ACHN (cell line): Measurements from ENCODE around the gene ABCC3.

Experiments
- DNase-seq: peaks from one replicate; pipeline ENCODE4 v3.0.0-alpha.2; 2015
- in situ Hi-C: cut with HindIII; loops from 2 replicates; pipeline ENCODE4 v1.10.0; 2017; ENCODE audit warnings: low sequenced_read_pairs, low pct_ligation_motif_present, low pct_unique_long_range_greater_than_20kb

The ABCC3 gene

GRCh38 chr17:50625032-50625871 is 9.4 kb upstream of the ABCC3 start:
- DNase-seq: no peak
- in situ Hi-C loops: no loop called here

GRCh38 chr17:50626037-50626574 is 8.6 kb upstream of the ABCC3 start:
- in situ Hi-C loops: no loop called here
- peak; percentile 84 for DNase-seq

GRCh38 chr17:50627036-50627781 is 7.5 kb upstream of the ABCC3 start:
- in situ Hi-C loops: no loop called here
- DNase-seq: no peak

- no peak for DNase-seq
- in situ Hi-C loops: no loop called here
Measured at GRCh38 chr17:50627782-50628601, 6.7 kb upstream of the ABCC3 start.

GRCh38 chr17:50629902-50630301 is 4.8 kb upstream of the ABCC3 start:
- in situ Hi-C loops: no loop called here
- no peak for DNase-seq

- in situ Hi-C loops: no loop called here
- peak; percentile 57 for DNase-seq
Measured at GRCh38 chr17:50630524-50631194, 4.0 kb upstream of the ABCC3 start.

GRCh38 chr17:50631195-50631907 is 3.3 kb upstream of the ABCC3 start:
- in situ Hi-C loops: no loop called here
- DNase-seq: no peak

GRCh38 chr17:50631908-50632571 is 2.6 kb upstream of the ABCC3 start:
- no peak for DNase-seq
- in situ Hi-C loops: no loop called here

GRCh38 chr17:50632637-50633036 is 2.0 kb upstream of the ABCC3 start:
- in situ Hi-C loops: no loop called here
- DNase-seq: no peak

GRCh38 chr17:50633683-50634082 is 998 bp upstream of the ABCC3 start:
- in situ Hi-C loops: no loop called here
- DNase-seq: no peak

GRCh38 chr17:50634915-50635731 is 442 bp downstream of the ABCC3 start:
- in situ Hi-C loops: no loop called here
- peak; percentile 23 for DNase-seq

- in situ Hi-C loops: no loop called here
- no peak for DNase-seq
Measured at GRCh38 chr17:50635732-50635981, 976 bp downstream of the ABCC3 start.

- DNase-seq: no peak
- in situ Hi-C loops: no loop called here
Measured at GRCh38 chr17:50635982-50636803, 1.5 kb downstream of the ABCC3 start.

GRCh38 chr17:50636804-50637195 is 2.1 kb downstream of the ABCC3 start:
- DNase-seq: no peak
- in situ Hi-C loops: no loop called here

- in situ Hi-C loops: no loop called here
- DNase-seq: no peak
Measured at GRCh38 chr17:50637829-50638605, 3.3 kb downstream of the ABCC3 start.
